Measurements from ENCODE around the gene PRKCE. TPM values are rescaled to one million over a fixed set of nuclear protein-coding genes. Genes with fewer than 3 reads are reported as not detected.

PRKCE gene
- total and polyA plus RNA-seq, 3 donors from 2014 or later, result 27.4 to 35.8 (median 33.1) TPM

- no peak overlapping the region for H3K27ac ChIP-seq
- no peaks in the 10 kb centered on the region for H3K36me3 ChIP-seq (ENCODE audit: low read depth, missing control alignments)
- H3K4me1 ChIP-seq, result peaks cover 15% of the 10 kb centered on the region
- no peaks in the 10 kb centered on the region for H3K27me3 ChIP-seq
- 89 to 93% methylated on average over 4 of the region's 4 CpGs for WGBS, 2 donors
- no peak overlapping the region for H3K4me3 ChIP-seq
- TF ChIP-seq CTCF (IDR thresholded peaks at IDR 0.05), result no peak
- no peak for TF ChIP-seq POLR2A (IDR thresholded peaks at IDR 0.05)
- DNase-seq, result no peak
- H3K9me3 ChIP-seq, result no peaks in the 10 kb centered on the region
- intact Hi-C loops (cut with DNase I; ENCODE audit: low total_unique reads), result no loop called here
These were observed 479.0 kb downstream of the PRKCE start for GRCh38 chr2:46130511-46130910.

- intact Hi-C loops (cut with DNase I; ENCODE audit: low total_unique reads), result no loop called here
- H3K27me3 ChIP-seq, result no peaks in the 10 kb centered on the region
- no peak overlapping the region for H3K4me3 ChIP-seq
- H3K9me3 ChIP-seq, result no peaks in the 10 kb centered on the region
- no peak for DNase-seq
- WGBS, 2 donors, result 75 to 90% methylated on average over 8 of the region's 8 CpGs
- no peaks in the 10 kb centered on the region for H3K36me3 ChIP-seq (ENCODE audit: low read depth, missing control alignments)
- H3K27ac ChIP-seq, result no peak overlapping the region
- TF ChIP-seq POLR2A (IDR thresholded peaks at IDR 0.05), result no peak
- no peak for TF ChIP-seq CTCF (IDR thresholded peaks at IDR 0.05)
- peaks cover 29% of the 10 kb centered on the region for H3K4me1 ChIP-seq
These were observed 481.5 kb downstream of the PRKCE start for GRCh38 chr2:46132996-46133395.

GRCh38 chr2:46134531-46135227 is 483.2 kb downstream of the PRKCE start:
- Histone ChIP-seq H3K4me3 (no peak overlapping the region), H3K9me3 (no peaks in the 10 kb centered on the region), H3K4me1 (peaks cover 29% of the 10 kb centered on the region), H3K36me3 (ENCODE audit: low read depth, missing control alignments) (no peaks in the 10 kb centered on the region), H3K27ac (peak overlapping the region; percentile 37 to 70), H3K27me3 (no peaks in the 10 kb centered on the region)
- 39 to 51% methylated on average over 8 of the region's 8 CpGs for WGBS, 2 donors
- intact Hi-C loops (cut with DNase I; ENCODE audit: low total_unique reads), result no loop called here
- DNase-seq, result peak; percentile 69
- TF ChIP-seq POLR2A (IDR thresholded peaks at IDR 0.05) (no peak), CTCF (IDR thresholded peaks at IDR 0.05) (no peak)

- Histone ChIP-seq H3K4me3 (no peak overlapping the region), H3K27me3 (no peaks in the 10 kb centered on the region), H3K4me1 (peaks cover 29% of the 10 kb centered on the region), H3K36me3 (ENCODE audit: low read depth, missing control alignments) (no peaks in the 10 kb centered on the region), H3K9me3 (no peaks in the 10 kb centered on the region), H3K27ac (peak overlapping the region; percentile 37 to 70)
- intact Hi-C loops (cut with DNase I; ENCODE audit: low total_unique reads), result no loop called here
- no peak for DNase-seq
- TF ChIP-seq POLR2A (IDR thresholded peaks at IDR 0.05), result no peak
- no peak for TF ChIP-seq CTCF (IDR thresholded peaks at IDR 0.05)
- 65 to 71% methylated on average over 4 of the region's 4 CpGs for WGBS, 2 donors
These were observed 483.9 kb downstream of the PRKCE start for GRCh38 chr2:46135228-46135855.
